GM20000 (cell line): ENCODE data around the gene STK32C.

Source experiments
- DNase-seq: peaks from one replicate; pipeline ENCODE4 v3.0.0; 2012; ENCODE audit warnings: low spot score
- CTCF ChIP-seq: IDR thresholded peaks from 2 replicates; pipeline ENCODE4 v1.5.1; 2012; ENCODE audit warnings: mild to moderate bottlenecking, control low read depth; ENCODE audit errors: extremely low read depth, missing control alignments

STK32C gene

GRCh38 chr10:132245056-132245455 lies 62.7 kb downstream of the STK32C start:
- no peak for TF ChIP-seq CTCF
- no peak for DNase-seq

GRCh38 chr10:132243626-132244025 lies 64.1 kb downstream of the STK32C start:
- no peak for TF ChIP-seq CTCF
- DNase-seq = no peak

- TF ChIP-seq CTCF = no peak
- DNase-seq = no peak
Observed at GRCh38 chr10:132243141-132243540, 64.6 kb downstream of the STK32C start.

GRCh38 chr10:132242103-132242840 lies 65.5 kb downstream of the STK32C start:
- no peak for TF ChIP-seq CTCF

GRCh38 chr10:132241496-132241895 lies 66.3 kb downstream of the STK32C start:
- no peak for TF ChIP-seq CTCF
- DNase-seq = no peak

More at GRCh38 chr10:132242103-132242840, 65.5 kb downstream of the STK32C start:
- DNase-seq = no peak

GRCh38 chr10:132241086-132241485 lies 66.7 kb downstream of the STK32C start:
- TF ChIP-seq CTCF = no peak
- no peak for DNase-seq

- TF ChIP-seq CTCF = no peak
- no peak for DNase-seq
Observed at GRCh38 chr10:132240581-132240980, 67.2 kb downstream of the STK32C start.
